ENCODE data around the gene SHLD3.
A peak's percentile ranks its signal among the peaks of the same experiment; 100 is the strongest.

SHLD3 gene

GRCh38 chr5:65625743-65626142, 916 bp downstream of the SHLD3 start:
- no CpG with 5 or more reads among the region's 6 CpGs for WGBS (ENCODE audit: insufficient coverage, insufficient read length)

GRCh38 chr5:65630981-65631380, 6.2 kb downstream of the SHLD3 start:
- no peaks in the 10 kb centered on the region for H3K27me3 ChIP-seq (ENCODE audit: control insufficient read depth, insufficient read depth, low read length)
- no peaks in the 10 kb centered on the region for H3K9me3 ChIP-seq (ENCODE audit: control insufficient read depth, insufficient read depth, low read length)
- H3K27ac ChIP-seq (ENCODE audit: low read length), result no peak overlapping the region
- H3K4me1 ChIP-seq (ENCODE audit: control insufficient read depth, insufficient read depth, low read length), result no peaks in the 10 kb centered on the region
- no peaks in the 10 kb centered on the region; the same call in 1 of the 2 replicates for H3K36me3 ChIP-seq (ENCODE audit: control insufficient read depth, insufficient read depth, low read length)
- DNase-seq (ENCODE audit: low read depth, low spot score), result no peak
- H3K4me3 ChIP-seq (ENCODE audit: low read length), result no peak overlapping the region

More at GRCh38 chr5:65625743-65626142, 916 bp downstream of the SHLD3 start:
- Histone ChIP-seq H3K4me3 (ENCODE audit: low read length) (no peak overlapping the region; the same call in 1 of the 2 replicates), H3K36me3 (ENCODE audit: control insufficient read depth, insufficient read depth, low read length) (no peaks in the 10 kb centered on the region; the same call in 1 of the 2 replicates), H3K9me3 (ENCODE audit: control insufficient read depth, insufficient read depth, low read length) (no peaks in the 10 kb centered on the region), H3K4me1 (ENCODE audit: control insufficient read depth, insufficient read depth, low read length) (no peaks in the 10 kb centered on the region), H3K27me3 (ENCODE audit: control insufficient read depth, insufficient read depth, low read length) (no peaks in the 10 kb centered on the region), H3K27ac (ENCODE audit: low read length) (no peak overlapping the region)
- no peak for DNase-seq (ENCODE audit: low read depth, low spot score)

GRCh38 chr5:65640240-65640639, 15.4 kb downstream of the SHLD3 start:
- no peaks in the 10 kb centered on the region for H3K4me1 ChIP-seq (ENCODE audit: control insufficient read depth, insufficient read depth, low read length)
- no peaks in the 10 kb centered on the region for H3K9me3 ChIP-seq (ENCODE audit: control insufficient read depth, insufficient read depth, low read length)
- WGBS (ENCODE audit: insufficient coverage, insufficient read length), result no CpG with 5 or more reads among the region's 4 CpGs
- no peaks in the 10 kb centered on the region for H3K36me3 ChIP-seq (ENCODE audit: control insufficient read depth, insufficient read depth, low read length)
- H3K27ac ChIP-seq (ENCODE audit: low read length), result no peak overlapping the region
- H3K4me3 ChIP-seq (ENCODE audit: low read length), result no peak overlapping the region
- DNase-seq (ENCODE audit: low read depth, low spot score), result no peak
- no peaks in the 10 kb centered on the region for H3K27me3 ChIP-seq (ENCODE audit: control insufficient read depth, insufficient read depth, low read length)

- H3K4me3 ChIP-seq (ENCODE audit: low read length), result no peak overlapping the region
- no CpG with 5 or more reads among the region's 2 CpGs for WGBS (ENCODE audit: insufficient coverage, insufficient read length)
Measured at GRCh38 chr5:65646938-65647337, 22.1 kb downstream of the SHLD3 start.

GRCh38 chr5:65647941-65648340, 23.1 kb downstream of the SHLD3 start:
- Histone ChIP-seq H3K36me3 (ENCODE audit: control insufficient read depth, insufficient read depth, low read length) (no peaks in the 10 kb centered on the region), H3K4me3 (ENCODE audit: low read length) (no peak overlapping the region), H3K4me1 (ENCODE audit: control insufficient read depth, insufficient read depth, low read length) (no peaks in the 10 kb centered on the region), H3K27ac (ENCODE audit: low read length) (no peak overlapping the region), H3K9me3 (ENCODE audit: control insufficient read depth, insufficient read depth, low read length) (no peaks in the 10 kb centered on the region), H3K27me3 (ENCODE audit: control insufficient read depth, insufficient read depth, low read length) (no peaks in the 10 kb centered on the region)
- DNase-seq (ENCODE audit: low read depth, low spot score), result no peak

More at GRCh38 chr5:65646938-65647337, 22.1 kb downstream of the SHLD3 start:
- Histone ChIP-seq H3K4me1 (ENCODE audit: control insufficient read depth, insufficient read depth, low read length) (no peaks in the 10 kb centered on the region), H3K27me3 (ENCODE audit: control insufficient read depth, insufficient read depth, low read length) (no peaks in the 10 kb centered on the region), H3K9me3 (ENCODE audit: control insufficient read depth, insufficient read depth, low read length) (no peaks in the 10 kb centered on the region), H3K36me3 (ENCODE audit: control insufficient read depth, insufficient read depth, low read length) (no peaks in the 10 kb centered on the region), H3K27ac (ENCODE audit: low read length) (no peak overlapping the region)
- DNase-seq (ENCODE audit: low read depth, low spot score), result no peak

GRCh38 chr5:65651144-65651543, 26.3 kb downstream of the SHLD3 start:
- Histone ChIP-seq H3K36me3 (ENCODE audit: control insufficient read depth, insufficient read depth, low read length) (no peaks in the 10 kb centered on the region), H3K27ac (ENCODE audit: low read length) (no peak overlapping the region), H3K9me3 (ENCODE audit: control insufficient read depth, insufficient read depth, low read length) (no peaks in the 10 kb centered on the region), H3K27me3 (ENCODE audit: control insufficient read depth, insufficient read depth, low read length) (no peaks in the 10 kb centered on the region), H3K4me1 (ENCODE audit: control insufficient read depth, insufficient read depth, low read length) (no peaks in the 10 kb centered on the region), H3K4me3 (ENCODE audit: low read length) (no peak overlapping the region)
- WGBS (ENCODE audit: insufficient coverage, insufficient read length), result no CpG with 5 or more reads among the region's 5 CpGs
- no peak for DNase-seq (ENCODE audit: low read depth, low spot score)

- H3K36me3 ChIP-seq (ENCODE audit: control insufficient read depth, insufficient read depth, low read length), result no peaks in the 10 kb centered on the region
- no peaks in the 10 kb centered on the region for H3K27me3 ChIP-seq (ENCODE audit: control insufficient read depth, insufficient read depth, low read length)
- no peaks in the 10 kb centered on the region for H3K4me1 ChIP-seq (ENCODE audit: control insufficient read depth, insufficient read depth, low read length)
- no peak for DNase-seq (ENCODE audit: low read depth, low spot score)
- H3K27ac ChIP-seq (ENCODE audit: low read length), result no peak overlapping the region
- no peak overlapping the region for H3K4me3 ChIP-seq (ENCODE audit: low read length)
- no CpG with 5 or more reads among the region's 2 CpGs for WGBS (ENCODE audit: insufficient coverage, insufficient read length)
- no peaks in the 10 kb centered on the region for H3K9me3 ChIP-seq (ENCODE audit: control insufficient read depth, insufficient read depth, low read length)
Measured at GRCh38 chr5:65654713-65655112, 29.9 kb downstream of the SHLD3 start.

GRCh38 chr5:65663804-65664521, 39.1 kb downstream of the SHLD3 start:
- WGBS (ENCODE audit: insufficient coverage, insufficient read length), result no CpG with 5 or more reads among the region's 1 CpG
- no peak overlapping the region for H3K4me3 ChIP-seq (ENCODE audit: low read length)
- DNase-seq (ENCODE audit: low read depth, low spot score), result peak; percentile 16
- H3K4me1 ChIP-seq (ENCODE audit: control insufficient read depth, insufficient read depth, low read length), result no peaks in the 10 kb centered on the region
- H3K27me3 ChIP-seq (ENCODE audit: control insufficient read depth, insufficient read depth, low read length), result no peaks in the 10 kb centered on the region
- no peak overlapping the region for H3K27ac ChIP-seq (ENCODE audit: low read length)
- no peaks in the 10 kb centered on the region for H3K36me3 ChIP-seq (ENCODE audit: control insufficient read depth, insufficient read depth, low read length)
- no peaks in the 10 kb centered on the region for H3K9me3 ChIP-seq (ENCODE audit: control insufficient read depth, insufficient read depth, low read length)

GRCh38 chr5:65668696-65669095, 43.9 kb downstream of the SHLD3 start:
- no peaks in the 10 kb centered on the region for H3K27me3 ChIP-seq (ENCODE audit: control insufficient read depth, insufficient read depth, low read length)
- no peaks in the 10 kb centered on the region for H3K4me1 ChIP-seq (ENCODE audit: control insufficient read depth, insufficient read depth, low read length)
- H3K9me3 ChIP-seq (ENCODE audit: control insufficient read depth, insufficient read depth, low read length), result no peaks in the 10 kb centered on the region
- H3K27ac ChIP-seq (ENCODE audit: low read length), result no peak overlapping the region
- no peaks in the 10 kb centered on the region; the same call in 1 of the 2 replicates for H3K36me3 ChIP-seq (ENCODE audit: control insufficient read depth, insufficient read depth, low read length)
- H3K4me3 ChIP-seq (ENCODE audit: low read length), result no peak overlapping the region
- no peak for DNase-seq (ENCODE audit: low read depth, low spot score)
- WGBS (ENCODE audit: insufficient coverage, insufficient read length), result 100% methylated on average over 1 of the region's 7 CpGs

GRCh38 chr5:65672796-65673195, 48.0 kb downstream of the SHLD3 start:
- H3K9me3 ChIP-seq (ENCODE audit: control insufficient read depth, insufficient read depth, low read length), result no peaks in the 10 kb centered on the region

GRCh38 chr5:65674749-65675148, 49.9 kb downstream of the SHLD3 start:
- Histone ChIP-seq H3K4me1 (ENCODE audit: control insufficient read depth, insufficient read depth, low read length) (no peaks in the 10 kb centered on the region), H3K4me3 (ENCODE audit: low read length) (no peak overlapping the region), H3K36me3 (ENCODE audit: control insufficient read depth, insufficient read depth, low read length) (no peaks in the 10 kb centered on the region; the same call in 1 of the 2 replicates), H3K27ac (ENCODE audit: low read length) (no peak overlapping the region), H3K27me3 (ENCODE audit: control insufficient read depth, insufficient read depth, low read length) (no peaks in the 10 kb centered on the region), H3K9me3 (ENCODE audit: control insufficient read depth, insufficient read depth, low read length) (no peaks in the 10 kb centered on the region)
- DNase-seq (ENCODE audit: low read depth, low spot score), result no peak

More at GRCh38 chr5:65672796-65673195, 48.0 kb downstream of the SHLD3 start:
- H3K4me1 ChIP-seq (ENCODE audit: control insufficient read depth, insufficient read depth, low read length), result no peaks in the 10 kb centered on the region
- H3K4me3 ChIP-seq (ENCODE audit: low read length), result no peak overlapping the region
- no peaks in the 10 kb centered on the region; the same call in 1 of the 2 replicates for H3K36me3 ChIP-seq (ENCODE audit: control insufficient read depth, insufficient read depth, low read length)
- no CpG with 5 or more reads among the region's 1 CpG for WGBS (ENCODE audit: insufficient coverage, insufficient read length)
- H3K27me3 ChIP-seq (ENCODE audit: control insufficient read depth, insufficient read depth, low read length), result no peaks in the 10 kb centered on the region
- no peak for DNase-seq (ENCODE audit: low read depth, low spot score)
- no peak overlapping the region for H3K27ac ChIP-seq (ENCODE audit: low read length)
